Lower leg skin (tissue), 3 donors: Measurements from ENCODE around the gene SCP2.

ENCODE experiments used
- POLR2A ChIP-seq, 2 donors: fragments of 450-650 bp; IDR thresholded peaks; one replicate each; pipeline ENCODE4 v1.6.1; 2016 to 2017; ENCODE audit warnings: antibody characterized with exemption in 2 of 2, mild to moderate bottlenecking in 1 of 2, moderate library complexity in 1 of 2
- TF ChIP-seq, protein P1 (sequence below), 3 donors: fragments of 450-650 bp; IDR thresholded peaks; one replicate each; pipeline ENCODE4 v1.5.1; 2016; ENCODE audit warnings: antibody characterized with exemption in 3 of 3, mild to moderate bottlenecking in 3 of 3, moderate library complexity in 2 of 3

DNA sequence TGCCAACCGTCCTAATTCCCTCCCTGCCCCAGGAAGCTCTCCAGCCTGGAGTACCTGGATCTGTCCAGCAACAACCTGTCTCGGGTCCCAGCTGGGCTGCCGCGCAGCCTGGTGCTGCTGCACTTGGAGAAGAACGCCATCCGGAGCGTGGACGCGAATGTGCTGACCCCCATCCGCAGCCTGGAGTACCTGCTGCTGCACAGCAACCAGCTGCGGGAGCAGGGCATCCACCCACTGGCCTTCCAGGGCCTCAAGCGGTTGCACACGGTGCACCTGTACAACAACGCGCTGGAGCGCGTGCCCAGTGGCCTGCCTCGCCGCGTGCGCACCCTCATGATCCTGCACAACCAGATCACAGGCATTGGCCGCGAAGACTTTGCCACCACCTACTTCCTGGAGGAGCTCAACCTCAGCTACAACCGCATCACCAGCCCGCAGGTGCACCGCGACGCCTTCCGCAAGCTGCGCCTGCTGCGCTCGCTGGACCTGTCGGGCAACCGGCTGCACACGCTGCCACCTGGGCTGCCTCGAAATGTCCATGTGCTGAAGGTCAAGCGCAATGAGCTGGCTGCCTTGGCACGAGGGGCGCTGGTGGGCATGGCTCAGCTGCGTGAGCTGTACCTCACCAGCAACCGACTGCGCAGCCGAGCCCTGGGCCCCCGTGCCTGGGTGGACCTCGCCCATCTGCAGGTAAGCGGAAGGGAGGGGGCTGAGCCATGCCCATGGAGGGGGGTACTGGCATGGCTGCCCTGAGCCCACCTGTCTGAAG is 151.4 kb downstream of the SCP2 start:
- TF ChIP-seq, protein P1, sequence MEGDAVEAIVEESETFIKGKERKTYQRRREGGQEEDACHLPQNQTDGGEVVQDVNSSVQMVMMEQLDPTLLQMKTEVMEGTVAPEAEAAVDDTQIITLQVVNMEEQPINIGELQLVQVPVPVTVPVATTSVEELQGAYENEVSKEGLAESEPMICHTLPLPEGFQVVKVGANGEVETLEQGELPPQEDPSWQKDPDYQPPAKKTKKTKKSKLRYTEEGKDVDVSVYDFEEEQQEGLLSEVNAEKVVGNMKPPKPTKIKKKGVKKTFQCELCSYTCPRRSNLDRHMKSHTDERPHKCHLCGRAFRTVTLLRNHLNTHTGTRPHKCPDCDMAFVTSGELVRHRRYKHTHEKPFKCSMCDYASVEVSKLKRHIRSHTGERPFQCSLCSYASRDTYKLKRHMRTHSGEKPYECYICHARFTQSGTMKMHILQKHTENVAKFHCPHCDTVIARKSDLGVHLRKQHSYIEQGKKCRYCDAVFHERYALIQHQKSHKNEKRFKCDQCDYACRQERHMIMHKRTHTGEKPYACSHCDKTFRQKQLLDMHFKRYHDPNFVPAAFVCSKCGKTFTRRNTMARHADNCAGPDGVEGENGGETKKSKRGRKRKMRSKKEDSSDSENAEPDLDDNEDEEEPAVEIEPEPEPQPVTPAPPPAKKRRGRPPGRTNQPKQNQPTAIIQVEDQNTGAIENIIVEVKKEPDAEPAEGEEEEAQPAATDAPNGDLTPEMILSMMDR (IDR thresholded peaks at IDR 0.05), result no peak
- no peak for TF ChIP-seq POLR2A (IDR thresholded peaks at IDR 0.05)
